Liver (tissue), 9 donors: ENCODE data around the gene GMDS. TPM values are rescaled to one million over a fixed set of nuclear protein-coding genes. Genes with fewer than 3 reads are reported as not detected.

Source experiments
- DNase-seq: peaks from one replicate; pipeline ENCODE4 v3.0.0-alpha.2; 2017; ENCODE audit warnings: low spot score
- H3K27ac ChIP-seq, 2 donors: one replicate each; pipeline ENCODE4 v1.7.0; 2013; ENCODE audit warnings: inconsistent platforms in 2 of 2, low read length in 2 of 2, control low read depth in 1 of 2, low read depth in 1 of 2, mild to moderate bottlenecking in 1 of 2
- H3K27me3 ChIP-seq, 4 donors: one replicate each; pipeline versions ENCODE4 v1.6.1 to v1.7.0; 2013; ENCODE audit warnings: low read length in 3 of 4, inconsistent platforms in 1 of 4, mild to moderate bottlenecking in 1 of 4, moderate library complexity in 1 of 4; ENCODE audit not compliant: control insufficient read depth in 4 of 4, insufficient read depth in 4 of 4
- H3K36me3 ChIP-seq, 4 donors: one replicate each; pipeline versions ENCODE4 v1.6.1 to v1.7.0; 2013; ENCODE audit warnings: low read length in 3 of 4, mild to moderate bottlenecking in 3 of 4, low read depth in 1 of 4, moderate library complexity in 1 of 4; ENCODE audit not compliant: control insufficient read depth in 4 of 4, insufficient read depth in 3 of 4
- H3K4me1 ChIP-seq, 4 donors: one replicate each; pipeline versions ENCODE4 v1.6.1 to v1.7.0; 2013; ENCODE audit warnings: low read length in 3 of 4, mild to moderate bottlenecking in 3 of 4, moderate library complexity in 1 of 4; ENCODE audit not compliant: control insufficient read depth in 4 of 4, insufficient read depth in 4 of 4
- H3K4me3 ChIP-seq, 3 donors: one replicate each; pipeline versions ENCODE4 v1.6.1 to v1.7.0; 2013; ENCODE audit warnings: low read length in 3 of 3, control low read depth in 1 of 3, low read depth in 1 of 3, mild to moderate bottlenecking in 1 of 3
- H3K9ac ChIP-seq, 2 donors: one replicate each; pipeline ENCODE4 v1.7.0; 2013; ENCODE audit warnings: low read length in 2 of 2, mild to moderate bottlenecking in 2 of 2, moderate library complexity in 2 of 2, control low read depth in 1 of 2, low read depth in 1 of 2
- H3K9me3 ChIP-seq, 4 donors: one replicate each; pipeline versions ENCODE4 v1.6.1 to v1.7.0; 2013; ENCODE audit warnings: low read length in 3 of 4; ENCODE audit not compliant: control insufficient read depth in 4 of 4
- ATF3 ChIP-seq: IDR thresholded peaks from 2 replicates; pipeline ENCODE4 v1.6.1; 2016; ENCODE audit warnings: antibody characterized with exemption
- CTCF ChIP-seq: fragments of 150-350 bp; IDR thresholded peaks from 2 replicates; pipeline ENCODE4 v1.5.1; 2017; ENCODE audit warnings: improper control_type of control experiment, low read depth, low read length; ENCODE audit not compliant: missing input control
- EGR1 ChIP-seq, 2 donors: IDR thresholded peaks; 2 replicates each; pipeline ENCODE4 v1.6.1; 2016 to 2018; ENCODE audit warnings: antibody characterized with exemption in 2 of 2, low read depth in 2 of 2
- FOXA1 ChIP-seq: IDR thresholded peaks from 2 replicates; pipeline ENCODE4 v1.6.1; 2016; ENCODE audit warnings: antibody characterized with exemption
- FOXA2 ChIP-seq: IDR thresholded peaks from 2 replicates; pipeline ENCODE4 v1.6.1; 2016; ENCODE audit warnings: antibody characterized with exemption
- GABPA ChIP-seq, 2 donors: IDR thresholded peaks in 1 of 2; conservative IDR thresholded peaks in 1 of 2; 2 replicates each; pipeline ENCODE4 v1.6.1; 2016; ENCODE audit warnings: antibody characterized with exemption in 2 of 2, mild to moderate bottlenecking in 1 of 2, moderate library complexity in 1 of 2
- HNF4A ChIP-seq, 2 donors: conservative IDR thresholded peaks; 2 replicates each; pipeline ENCODE4 v1.6.1; 2016; ENCODE audit warnings: antibody characterized with exemption in 2 of 2, mild to moderate bottlenecking in 2 of 2
- HNF4G ChIP-seq: IDR thresholded peaks from 2 replicates; pipeline ENCODE4 v1.6.1; 2016; ENCODE audit warnings: antibody characterized with exemption
- JUND ChIP-seq, 2 donors: IDR thresholded peaks; 2 replicates each; pipeline ENCODE4 v1.6.1; 2016; ENCODE audit warnings: antibody characterized with exemption in 2 of 2
- MAX ChIP-seq: IDR thresholded peaks from 2 replicates; pipeline ENCODE4 v1.6.1; 2016; ENCODE audit warnings: antibody characterized with exemption
- NR2F2 ChIP-seq: IDR thresholded peaks from 2 replicates; pipeline ENCODE4 v1.6.1; 2016; ENCODE audit warnings: antibody characterized with exemption
- RAD21 ChIP-seq, 2 donors: IDR thresholded peaks; 2 replicates each; pipeline ENCODE4 v1.6.1; 2016; ENCODE audit warnings: antibody characterized with exemption in 2 of 2, mild to moderate bottlenecking in 2 of 2
- REST ChIP-seq: IDR thresholded peaks from 2 replicates; pipeline ENCODE4 v1.6.1; 2016; ENCODE audit warnings: antibody characterized with exemption, mild to moderate bottlenecking
- RXRA ChIP-seq, 2 donors: IDR thresholded peaks; 2 replicates each; pipeline ENCODE4 v1.6.1; 2017 to 2018; ENCODE audit warnings: antibody characterized with exemption in 2 of 2, mild to moderate bottlenecking in 1 of 2
- SP1 ChIP-seq: IDR thresholded peaks from 2 replicates; pipeline ENCODE4 v1.6.1; 2018; ENCODE audit warnings: antibody characterized with exemption, mild to moderate bottlenecking
- TAF1 ChIP-seq: conservative IDR thresholded peaks from 2 replicates; pipeline ENCODE4 v1.6.1; 2016; ENCODE audit warnings: antibody characterized with exemption, mild to moderate bottlenecking
- YY1 ChIP-seq: IDR thresholded peaks from 2 replicates; pipeline ENCODE4 v1.6.1; 2016; ENCODE audit warnings: antibody characterized with exemption, mild to moderate bottlenecking
- ZBTB33 ChIP-seq: IDR thresholded peaks from 2 replicates; pipeline ENCODE4 v1.6.1; 2016; ENCODE audit warnings: antibody characterized with exemption
- WGBS: extraction: QIAGEN DNeasy Blood & Tissue Kit; methylation state at CpG from one replicate; pipeline ENCODE4 v1.1.7; 2013; 5-methylcytosine and 5-hydroxymethylcytosine counted together
- polyA plus RNA-seq, 2 donors: library from polyadenylated mRNA; stranded (reverse) in 1 of 2; unstranded in 1 of 2; fragments of 200-250 nt in 1 of 2; fragments of >200 nt in 1 of 2; fragmentation: Nextera tagmentation in 1 of 2; extraction: Ambion mirVana in 1 of 2; gene quantifications; one replicate each; pipeline versions ENCODE4 v1.2.1 to v1.2.3, GENCODE V29; 2013 to 2015
- total RNA-seq, 2 donors: library from RNA; depleted of rRNA; stranded (reverse); fragments of >200 nt; gene quantifications; one replicate each; pipeline ENCODE4 v1.2.3, GENCODE V29; 2014
- donor health status: healthy.
- donor health status: healthy.
- donor health status: healthy.
- donor health status: healthy.
- donor health status: healthy.

GMDS gene
- total and polyA plus RNA-seq, 4 donors: 3.5 to 15.6 (median 13.0) TPM

GRCh38 chr6:2230659-2231277, 14.6 kb downstream of the GMDS start:
- WGBS: 70% methylated on average over 2 of the region's 2 CpGs
- no peak overlapping the region for H3K9ac ChIP-seq
- peaks cover under 1 to 4% (median 3%) of the 10 kb centered on the region in 4 donors for H3K4me1 ChIP-seq
- H3K27ac ChIP-seq: no peak overlapping the region
- no peak for TF ChIP-seq YY1
- TF ChIP-seq RAD21 (IDR thresholded peaks at IDR 0.05): no peak
- no peak for TF ChIP-seq FOXA1
- no peak for TF ChIP-seq RXRA (IDR thresholded peaks at IDR 0.05)
- no peak for TF ChIP-seq ZBTB33
- TF ChIP-seq FOXA2: no peak
- TF ChIP-seq CTCF: no peak
- TF ChIP-seq HNF4A (conservative IDR thresholded peaks at IDR 0.05): no peak
- no peak for TF ChIP-seq TAF1
- no peak for TF ChIP-seq NR2F2
- no peak for TF ChIP-seq ATF3
- TF ChIP-seq EGR1 (IDR thresholded peaks at IDR 0.05; ENCODE audit: low read depth in 2 of 2): no peak
- TF ChIP-seq HNF4G: no peak
- TF ChIP-seq SP1: no peak
- TF ChIP-seq REST: no peak
- no peak for TF ChIP-seq MAX
- TF ChIP-seq JUND (IDR thresholded peaks at IDR 0.05): no peak
- TF ChIP-seq GABPA (IDR thresholded peaks at IDR 0.05 in 1 of 2, conservative IDR thresholded peaks at IDR 0.05 in 1 of 2): no peak
- no peak for DNase-seq
- H3K9me3 ChIP-seq: no peaks in the 10 kb centered on the region
- H3K36me3 ChIP-seq: no peaks in the 10 kb centered on the region
- no peak overlapping the region for H3K4me3 ChIP-seq
- no peaks in the 10 kb centered on the region for H3K27me3 ChIP-seq
